Measurements from ENCODE around the gene TRAFD1.

DNA sequence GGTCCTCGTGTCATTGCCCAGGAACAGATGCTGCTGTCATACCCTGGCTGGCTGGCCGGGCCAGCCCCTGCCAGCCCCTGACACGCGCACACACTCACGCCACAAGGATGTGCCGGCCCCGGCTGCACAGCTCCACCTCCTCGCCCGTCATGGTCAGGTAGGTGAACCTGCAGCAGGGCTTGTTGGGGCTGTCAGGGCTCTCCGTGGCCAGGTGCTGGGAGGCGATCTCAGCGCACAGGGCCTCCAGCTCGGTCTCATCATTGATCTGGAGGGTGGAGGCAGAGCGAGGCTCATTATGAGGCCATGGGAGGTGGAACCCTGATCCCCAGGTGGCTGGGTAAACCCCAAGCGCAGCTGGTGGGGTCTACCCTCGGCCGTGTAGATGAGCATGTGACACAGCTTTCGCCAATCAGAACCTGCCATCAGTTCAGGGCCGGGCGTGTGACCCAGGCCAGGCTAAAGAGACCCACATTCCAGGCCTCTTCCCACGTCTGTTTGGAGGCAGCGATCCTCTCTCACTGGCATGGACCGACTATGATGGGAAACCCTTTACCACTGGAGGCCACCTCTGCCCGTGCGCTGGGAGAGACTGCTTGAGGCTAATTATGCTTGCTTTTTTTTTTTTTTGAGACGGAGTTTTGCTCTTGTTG lies 38.8 kb downstream of the TRAFD1 start:
- TF ChIP-seq EZH2 (IDR thresholded peaks at IDR 0.05) (no peak), POLR2AphosphoS5 (IDR thresholded peaks at IDR 0.05; ENCODE audit: borderline replicate concordance, low read depth, low read length) (no peak), FOXP2 (optimal IDR thresholded peaks at IDR 0.05; ENCODE audit: control extremely low read depth, extremely low read length, insufficient read depth) (no peak)
